OCI-LY7 (cell line): ENCODE results near the gene MAP7D3. TPM values are rescaled to one million over a fixed set of nuclear protein-coding genes. Genes with fewer than 3 reads are reported as not detected.

Experiments used
- BruUV-seq: library from RNA; stranded (reverse); fragments of 400-500 nt; replicated peaks from 2 replicates; lab custom pipeline; 2021; lab: Mats Ljungman, UMichigan
- CTCF ChIA-PET: fragments of 300-600 bp; sonication (Branson Sonifier 250); formaldehyde crosslinking; loops from one replicate; lab custom pipeline; 2022; ENCODE audit warnings: antibody characterized with exemption; ENCODE audit not compliant: unreplicated experiment; lab: Charles Lee
- POLR2A ChIA-PET: fragments of 300-600 bp; sonication (Branson Sonifier 250); formaldehyde crosslinking; loops from one replicate; lab custom pipeline; 2022; ENCODE audit warnings: antibody characterized with exemption; lab: Charles Lee
- DNase-seq: peaks from one replicate; pipeline ENCODE4 v3.0.0-alpha.2; 2015; ENCODE audit warnings: low spot score
- H2AFZ ChIP-seq: fragments of 200-600 bp; sonication (generic), shearing (Covaris generic); 2 replicates; pipeline ENCODE4 v1.6.1; 2014; ENCODE audit warnings: mild to moderate bottlenecking, antibody characterized with exemption, low read length, moderate library complexity
- H3K27ac ChIP-seq: fragments of 200-600 bp; sonication (generic); 2 replicates; pipeline ENCODE4 v1.5.1; 2014; ENCODE audit warnings: mixed run types, low read depth, mild to moderate bottlenecking, moderate library complexity, low read length, inconsistent platforms; ENCODE audit not compliant: poor library complexity, severe bottlenecking
- H3K36me3 ChIP-seq: fragments of 200-600 bp; sonication (generic); 2 replicates; pipeline ENCODE4 v1.6.1; 2014; ENCODE audit warnings: mild to moderate bottlenecking, antibody characterized with exemption, low read length, moderate library complexity, mixed read lengths; ENCODE audit not compliant: insufficient read depth
- H3K4me1 ChIP-seq: fragments of 200-600 bp; sonication (generic); 2 replicates; pipeline ENCODE4 v1.5.1; 2014; ENCODE audit warnings: mild to moderate bottlenecking, low read length; ENCODE audit not compliant: insufficient read depth, poor library complexity, severe bottlenecking
- H3K4me2 ChIP-seq: fragments of 200-600 bp; sonication (generic); 2 replicates; pipeline ENCODE4 v1.6.1; 2014; ENCODE audit warnings: mild to moderate bottlenecking, low read length
- H3K4me3 ChIP-seq: fragments of 200-600 bp; sonication (generic); 2 replicates; pipeline ENCODE4 v1.5.1; 2014; ENCODE audit warnings: mild to moderate bottlenecking, low read depth, low read length; ENCODE audit not compliant: poor library complexity, severe bottlenecking
- H3K79me2 ChIP-seq: fragments of 200-600 bp; sonication (generic); 2 replicates; pipeline ENCODE4 v1.6.1; 2016; ENCODE audit warnings: low read depth, mild to moderate bottlenecking, low read length, moderate library complexity, mixed read lengths; ENCODE audit not compliant: insufficient read depth
- H3K9me2 ChIP-seq: fragments of 200-600 bp; sonication (generic); 2 replicates; pipeline ENCODE4 v1.6.1; 2016; ENCODE audit warnings: mild to moderate bottlenecking, low read length, mixed read lengths; ENCODE audit not compliant: insufficient read depth
- H3K9me3 ChIP-seq: fragments of 200-600 bp; sonication (generic); 2 replicates; pipeline ENCODE4 v1.6.1; 2014; ENCODE audit warnings: mild to moderate bottlenecking, mixed run types, low read length, mixed read lengths
- H4K20me1 ChIP-seq: fragments of 200-600 bp; sonication (generic); 2 replicates; pipeline ENCODE4 v1.6.1; 2014; ENCODE audit warnings: mild to moderate bottlenecking, antibody characterized with exemption, low read length, moderate library complexity, mixed read lengths; ENCODE audit not compliant: insufficient read depth
- EZH2phosphoT487 ChIP-seq: fragments of 200-600 bp; sonication (generic); IDR thresholded peaks from 2 replicates; pipeline ENCODE4 v1.6.1; 2018; ENCODE audit warnings: low read depth, borderline replicate concordance, mild to moderate bottlenecking, mixed run types, antibody characterized with exemption, low read length, moderate library complexity, mixed read lengths
- intact Hi-C: fragments of 100-400 bp; cut with micrococcal nuclease; formaldehyde crosslinking; loops from one replicate; pipeline ENCODE4 v1.10.0; 2022; ENCODE audit not compliant: unreplicated experiment
- total RNA-seq, 2 experiments: library from RNA; depleted of rRNA in 1 of 2; stranded (reverse); fragments of >200 nt in 1 of 2; shearing (Covaris generic) in 1 of 2; gene quantifications; 2 replicates each; pipeline ENCODE4 v1.2.3, GENCODE V29; 2014 to 2022
- TF ChIP-seq, protein P1 (sequence below): fragments of 200-600 bp; sonication (generic); conservative IDR thresholded peaks from 2 replicates; pipeline ENCODE4 v1.5.1; 2014; ENCODE audit warnings: mild to moderate bottlenecking, antibody characterized with exemption, low read length, moderate library complexity, mixed read lengths

MAP7D3 gene
- total RNA-seq, 2 experiments from 2014 or later, result 7.7 to 15.6 TPM

- Histone ChIP-seq H4K20me1 (no peaks in the 10 kb centered on the region), H3K9me2 (no peaks in the 10 kb centered on the region), H3K4me3 (peak overlapping the region; percentile 26), H2AFZ (peak overlapping the region; percentile 86; the same call in 1 of the 2 replicates), H3K4me2 (peak overlapping the region; percentile 51), H3K79me2 (no peaks in the 10 kb centered on the region), H3K27ac (peak overlapping the region; percentile 43), H3K4me1 (peaks cover 33% of the 10 kb centered on the region), H3K9me3 (no peaks in the 10 kb centered on the region), H3K36me3 (no peaks in the 10 kb centered on the region)
- TF ChIP-seq, protein P1, sequence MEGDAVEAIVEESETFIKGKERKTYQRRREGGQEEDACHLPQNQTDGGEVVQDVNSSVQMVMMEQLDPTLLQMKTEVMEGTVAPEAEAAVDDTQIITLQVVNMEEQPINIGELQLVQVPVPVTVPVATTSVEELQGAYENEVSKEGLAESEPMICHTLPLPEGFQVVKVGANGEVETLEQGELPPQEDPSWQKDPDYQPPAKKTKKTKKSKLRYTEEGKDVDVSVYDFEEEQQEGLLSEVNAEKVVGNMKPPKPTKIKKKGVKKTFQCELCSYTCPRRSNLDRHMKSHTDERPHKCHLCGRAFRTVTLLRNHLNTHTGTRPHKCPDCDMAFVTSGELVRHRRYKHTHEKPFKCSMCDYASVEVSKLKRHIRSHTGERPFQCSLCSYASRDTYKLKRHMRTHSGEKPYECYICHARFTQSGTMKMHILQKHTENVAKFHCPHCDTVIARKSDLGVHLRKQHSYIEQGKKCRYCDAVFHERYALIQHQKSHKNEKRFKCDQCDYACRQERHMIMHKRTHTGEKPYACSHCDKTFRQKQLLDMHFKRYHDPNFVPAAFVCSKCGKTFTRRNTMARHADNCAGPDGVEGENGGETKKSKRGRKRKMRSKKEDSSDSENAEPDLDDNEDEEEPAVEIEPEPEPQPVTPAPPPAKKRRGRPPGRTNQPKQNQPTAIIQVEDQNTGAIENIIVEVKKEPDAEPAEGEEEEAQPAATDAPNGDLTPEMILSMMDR, result no peak
- no peak for TF ChIP-seq EZH2phosphoT487
- BruUV-seq, result no TSS peak
- CTCF ChIA-PET, result no interaction called here
- POLR2A ChIA-PET, result interaction anchor here (0.6 to 0.8 kb wide), 2 partner anchors 24 to 294 kb away, joined by 3 read pairs; no protein-coding TSS in a partner anchor
- intact Hi-C loops, result loop anchor here (10.0 kb wide), 1 partner anchor 224 kb away; the partner anchor contains the start of gene HTATSF1
- peak; percentile 49 for DNase-seq
These were observed 20.1 kb upstream of the MAP7D3 start for GRCh38 chrX:136271300-136271699.

DNA sequence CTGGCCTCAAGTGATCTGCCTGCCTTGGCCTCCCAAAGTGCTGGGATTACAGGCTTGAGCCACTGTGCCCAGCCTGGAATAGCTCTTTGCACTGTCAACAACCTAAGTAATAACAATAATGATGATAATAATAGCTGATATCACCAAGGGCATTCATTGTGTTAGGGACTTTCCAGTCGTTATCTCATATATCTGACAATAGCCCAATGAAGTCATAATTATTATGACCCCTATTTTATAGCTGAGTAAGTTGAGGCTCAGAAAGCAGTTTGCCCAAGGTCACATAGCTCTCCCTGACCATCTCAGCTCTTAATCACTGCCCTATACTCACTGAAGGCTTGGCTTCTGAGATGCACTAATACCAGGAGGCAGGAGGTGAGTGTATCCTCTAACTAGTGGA is 18.7 kb upstream of the MAP7D3 start:
- Histone ChIP-seq H2AFZ (peak overlapping the region; percentile 58; the same call in 1 of the 2 replicates), H3K36me3 (no peaks in the 10 kb centered on the region), H3K27ac (no peak overlapping the region), H3K9me3 (no peaks in the 10 kb centered on the region), H3K4me3 (no peak overlapping the region), H3K4me2 (no peak overlapping the region), H3K4me1 (peaks cover 33% of the 10 kb centered on the region), H3K9me2 (no peaks in the 10 kb centered on the region), H3K79me2 (no peaks in the 10 kb centered on the region), H4K20me1 (no peaks in the 10 kb centered on the region)
- DNase-seq, result no peak
- ChIA-PET POLR2A (interaction anchor here (0.9 kb wide), 1 partner anchor 12 kb away, joined by 3 read pairs; no protein-coding TSS in a partner anchor), CTCF (no interaction called here)
- TF ChIP-seq, protein P1, result no peak
- TF ChIP-seq EZH2phosphoT487, result no peak
- no TSS peak for BruUV-seq
- intact Hi-C loops, result loop anchor here (5.0 to 10.0 kb wide), 3 partner anchors 108 to 238 kb away; partner anchors contain the start of gene HTATSF1
